Neuron (in vitro differentiated cells): ENCODE results near the gene FRMPD1.

Source experiments
- H2AFZ ChIP-seq: one replicate; pipeline ENCODE4 v1.6.1; 2013; ENCODE audit warnings: low read depth, mild to moderate bottlenecking, inconsistent platforms, low read length, moderate library complexity
- H3K27me3 ChIP-seq: one replicate; pipeline ENCODE4 v1.6.1; 2013; ENCODE audit warnings: low read length; ENCODE audit not compliant: insufficient read depth
- H3K36me3 ChIP-seq: one replicate; pipeline ENCODE4 v1.6.1; 2013; ENCODE audit warnings: low read length; ENCODE audit not compliant: insufficient read depth
- H3K4me1 ChIP-seq: one replicate; pipeline ENCODE4 v1.6.1; 2013; ENCODE audit warnings: low read length; ENCODE audit not compliant: insufficient read depth
- H3K4me3 ChIP-seq: 2 replicates; pipeline ENCODE4 v1.5.1; 2013; ENCODE audit warnings: mild to moderate bottlenecking, low read length, moderate library complexity
- H3K9me3 ChIP-seq: one replicate; pipeline ENCODE4 v1.6.1; 2013; ENCODE audit warnings: low read length

The FRMPD1 gene

GRCh38 chr9:37620396-37620795, 30.4 kb upstream of the FRMPD1 start:
- H2AFZ ChIP-seq, result no peak overlapping the region
- H3K4me3 ChIP-seq, result no peak overlapping the region
- no peaks in the 10 kb centered on the region for H3K4me1 ChIP-seq
- H3K9me3 ChIP-seq, result no peaks in the 10 kb centered on the region
- peaks cover 22% of the 10 kb centered on the region for H3K27me3 ChIP-seq
- no peaks in the 10 kb centered on the region for H3K36me3 ChIP-seq

GRCh38 chr9:37621273-37622121, 29.3 kb upstream of the FRMPD1 start:
- no peaks in the 10 kb centered on the region for H3K4me1 ChIP-seq
- no peak overlapping the region for H2AFZ ChIP-seq
- no peak overlapping the region for H3K4me3 ChIP-seq
- peaks cover 24% of the 10 kb centered on the region for H3K27me3 ChIP-seq
- H3K36me3 ChIP-seq, result no peaks in the 10 kb centered on the region
- H3K9me3 ChIP-seq, result no peaks in the 10 kb centered on the region

- Histone ChIP-seq H3K36me3 (no peaks in the 10 kb centered on the region), H3K4me1 (no peaks in the 10 kb centered on the region), H3K4me3 (no peak overlapping the region), H2AFZ (no peak overlapping the region), H3K9me3 (no peaks in the 10 kb centered on the region), H3K27me3 (peaks cover 24% of the 10 kb centered on the region)
Measured at GRCh38 chr9:37622462-37622861, 28.3 kb upstream of the FRMPD1 start.

GRCh38 chr9:37623267-37623666, 27.5 kb upstream of the FRMPD1 start:
- peaks cover 22% of the 10 kb centered on the region for H3K27me3 ChIP-seq
- no peaks in the 10 kb centered on the region for H3K4me1 ChIP-seq

GRCh38 chr9:37624073-37624472, 26.7 kb upstream of the FRMPD1 start:
- no peaks in the 10 kb centered on the region for H3K36me3 ChIP-seq
- H3K9me3 ChIP-seq, result no peaks in the 10 kb centered on the region
- no peak overlapping the region for H3K4me3 ChIP-seq
- H3K4me1 ChIP-seq, result no peaks in the 10 kb centered on the region
- H3K27me3 ChIP-seq, result peaks cover 15% of the 10 kb centered on the region
- no peak overlapping the region for H2AFZ ChIP-seq

More at GRCh38 chr9:37623267-37623666, 27.5 kb upstream of the FRMPD1 start:
- no peaks in the 10 kb centered on the region for H3K36me3 ChIP-seq
- no peaks in the 10 kb centered on the region for H3K9me3 ChIP-seq
- no peak overlapping the region for H2AFZ ChIP-seq
- no peak overlapping the region for H3K4me3 ChIP-seq

GRCh38 chr9:37625036-37625757, 25.6 kb upstream of the FRMPD1 start:
- H3K36me3 ChIP-seq, result no peaks in the 10 kb centered on the region
- H2AFZ ChIP-seq, result no peak overlapping the region
- H3K4me3 ChIP-seq, result no peak overlapping the region
- no peaks in the 10 kb centered on the region for H3K4me1 ChIP-seq
- peaks cover 15% of the 10 kb centered on the region for H3K27me3 ChIP-seq
- H3K9me3 ChIP-seq, result no peaks in the 10 kb centered on the region

- no peak overlapping the region for H3K4me3 ChIP-seq
- peaks cover 15% of the 10 kb centered on the region for H3K27me3 ChIP-seq
- no peak overlapping the region for H2AFZ ChIP-seq
- H3K9me3 ChIP-seq, result no peaks in the 10 kb centered on the region
- no peaks in the 10 kb centered on the region for H3K36me3 ChIP-seq
- H3K4me1 ChIP-seq, result no peaks in the 10 kb centered on the region
Measured at GRCh38 chr9:37625758-37626147, 25.0 kb upstream of the FRMPD1 start.

GRCh38 chr9:37626708-37627292, 24.0 kb upstream of the FRMPD1 start:
- no peak overlapping the region for H3K4me3 ChIP-seq
- H3K27me3 ChIP-seq, result peaks cover 15% of the 10 kb centered on the region
- no peaks in the 10 kb centered on the region for H3K4me1 ChIP-seq
- no peak overlapping the region for H2AFZ ChIP-seq
- no peaks in the 10 kb centered on the region for H3K36me3 ChIP-seq
- no peaks in the 10 kb centered on the region for H3K9me3 ChIP-seq

- Histone ChIP-seq H3K4me3 (no peak overlapping the region), H3K9me3 (no peaks in the 10 kb centered on the region), H3K36me3 (no peaks in the 10 kb centered on the region), H3K4me1 (no peaks in the 10 kb centered on the region), H3K27me3 (peaks cover 4% of the 10 kb centered on the region), H2AFZ (no peak overlapping the region)
Measured at GRCh38 chr9:37632479-37632878, 18.3 kb upstream of the FRMPD1 start.

- Histone ChIP-seq H3K9me3 (no peaks in the 10 kb centered on the region), H3K27me3 (peaks cover 7% of the 10 kb centered on the region), H2AFZ (no peak overlapping the region), H3K36me3 (no peaks in the 10 kb centered on the region), H3K4me3 (no peak overlapping the region), H3K4me1 (no peaks in the 10 kb centered on the region)
Measured at GRCh38 chr9:37635808-37636207, 14.9 kb upstream of the FRMPD1 start.

- Histone ChIP-seq H2AFZ (no peak overlapping the region), H3K4me3 (no peak overlapping the region), H3K4me1 (no peaks in the 10 kb centered on the region), H3K9me3 (no peaks in the 10 kb centered on the region), H3K36me3 (no peaks in the 10 kb centered on the region), H3K27me3 (peaks cover 13% of the 10 kb centered on the region)
Measured at GRCh38 chr9:37636511-37637448, 14.0 kb upstream of the FRMPD1 start.

GRCh38 chr9:37639109-37639762, 11.5 kb upstream of the FRMPD1 start:
- H3K36me3 ChIP-seq, result no peaks in the 10 kb centered on the region
- peaks cover 22% of the 10 kb centered on the region for H3K27me3 ChIP-seq
- H2AFZ ChIP-seq, result no peak overlapping the region
- H3K4me3 ChIP-seq, result no peak overlapping the region
- H3K9me3 ChIP-seq, result no peaks in the 10 kb centered on the region
- no peaks in the 10 kb centered on the region for H3K4me1 ChIP-seq
